NCI-H526 treated with DMSO at 0.1 percent for 48 hours (cell line): ENCODE data around the gene NTNG1.
"Not testable (repeated sequence)": the region's sequence is repeated elsewhere in the genome, so short reads cannot be mapped to it uniquely, and the experiment has no call there.

Experiments
- DNase-seq: peaks from one replicate; lab custom pipeline; 2025; lab: John Stamatoyannopoulos, UW

NTNG1 gene

DNA sequence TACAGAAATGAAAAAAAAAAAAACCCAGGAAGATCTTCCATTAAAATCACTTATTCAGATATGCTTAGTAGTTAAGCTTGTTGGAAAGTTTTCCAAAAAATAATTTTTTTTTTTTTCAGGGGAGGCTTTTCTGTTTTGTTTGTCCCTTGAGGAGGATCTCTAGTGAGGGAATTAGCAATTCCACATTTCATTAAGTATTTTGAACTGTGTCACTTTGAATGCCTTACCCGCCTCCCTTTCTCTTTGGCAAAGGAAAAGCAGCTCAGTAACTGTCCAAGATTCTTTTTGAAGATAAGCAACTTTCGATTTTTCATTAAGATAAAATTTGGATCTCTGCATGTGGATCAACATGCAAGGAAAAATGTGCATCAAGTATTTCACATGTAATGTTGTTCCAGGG is 1.8 kb downstream of the NTNG1 start:
- no peak for DNase-seq

DNA sequence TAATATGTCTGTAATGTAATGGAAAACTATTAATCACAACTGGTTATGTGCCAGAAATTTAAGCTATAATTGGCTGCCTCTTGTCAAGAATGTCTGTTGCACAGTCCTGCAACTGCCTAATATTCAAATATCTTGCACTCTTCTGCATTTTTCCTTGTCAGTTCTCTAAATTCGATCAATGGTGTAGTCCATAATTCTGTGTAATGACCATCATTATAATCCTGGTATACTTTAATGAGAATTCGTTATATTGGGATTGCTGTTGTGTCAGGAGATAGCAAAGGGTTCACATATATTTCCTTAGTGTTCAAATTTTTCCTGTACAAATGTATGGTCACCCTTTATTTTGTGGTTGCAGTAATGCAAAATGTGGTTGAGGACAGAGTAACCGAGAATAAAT is 4.8 kb downstream of the NTNG1 start:
- DNase-seq = no peak

GRCh38 chr1:107147843-107148242 is 7.0 kb downstream of the NTNG1 start:
- DNase-seq = no peak

DNA sequence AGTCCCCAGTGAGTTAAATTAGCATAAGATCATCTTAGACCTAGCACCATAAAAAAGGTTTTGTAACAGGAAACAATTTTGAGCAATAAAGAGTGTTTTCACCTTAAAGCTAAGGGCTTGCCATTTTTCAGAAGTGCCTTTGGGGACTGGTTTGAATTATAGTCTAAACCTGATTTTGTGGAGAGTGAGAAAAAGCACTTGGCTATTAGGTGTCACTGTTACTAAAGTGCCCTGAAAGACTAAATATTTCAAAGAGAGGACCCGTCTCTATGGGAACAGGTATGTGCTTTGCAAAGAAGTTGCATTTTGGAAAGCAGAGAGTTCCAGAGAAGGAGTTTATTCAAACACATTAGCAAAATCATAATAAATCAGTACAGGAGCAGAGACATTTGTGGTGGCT is 9.1 kb downstream of the NTNG1 start:
- no peak for DNase-seq

DNA sequence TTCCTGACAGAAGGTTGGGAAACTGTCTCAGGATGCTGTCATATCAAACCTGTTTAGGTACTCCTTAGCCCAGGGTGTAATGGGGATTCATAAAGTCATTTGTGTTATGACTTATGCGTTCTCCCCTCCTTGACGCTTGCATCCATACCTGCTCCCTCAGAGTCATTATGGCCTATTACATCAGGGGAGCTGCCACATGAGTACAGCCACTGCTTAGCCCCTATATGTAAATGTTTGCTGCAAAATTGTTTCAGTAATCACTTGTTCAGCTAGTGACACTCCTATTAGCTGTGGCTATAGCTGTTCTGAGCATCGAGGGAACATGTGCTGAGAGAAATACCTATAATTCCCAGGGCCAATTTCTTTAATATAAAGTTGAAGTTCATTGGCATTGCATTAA is 10.5 kb downstream of the NTNG1 start:
- no peak for DNase-seq

DNA sequence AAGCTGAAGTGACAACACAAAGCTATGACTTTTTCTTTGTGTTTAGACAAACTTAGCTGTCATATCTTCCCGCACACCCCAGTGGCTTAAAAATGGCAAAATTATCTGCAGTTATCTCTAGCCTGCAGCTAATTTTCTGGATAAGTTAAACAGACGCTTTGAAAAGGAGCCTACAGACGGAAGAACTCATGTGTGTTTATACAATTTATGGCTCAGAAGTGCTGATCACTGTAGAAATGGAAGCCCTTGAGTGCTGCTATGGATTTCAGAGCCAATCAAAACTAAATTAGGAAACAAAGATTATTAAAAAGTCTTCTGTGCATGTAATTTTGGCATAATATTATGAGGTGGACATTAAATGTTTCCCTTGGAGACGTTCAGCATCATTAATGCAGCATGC is 11.6 kb downstream of the NTNG1 start:
- DNase-seq = no peak

DNA sequence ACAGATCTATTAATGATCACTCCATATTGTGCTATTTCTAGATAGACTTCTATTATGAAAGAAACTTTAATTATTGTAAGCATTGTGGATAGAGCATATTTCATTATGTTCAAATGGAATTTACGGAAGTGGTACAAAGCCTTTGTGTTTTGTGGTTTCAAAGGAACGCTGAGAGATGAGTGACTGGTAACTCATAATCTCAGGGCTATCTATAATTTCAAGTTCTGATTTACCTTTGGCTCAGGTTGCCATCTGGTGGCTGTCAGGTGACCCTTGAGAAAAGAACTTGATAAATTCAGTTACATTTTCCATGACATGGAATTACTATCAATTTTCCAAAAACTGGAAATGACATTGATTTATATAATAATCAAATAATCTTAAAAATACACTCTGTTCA is 12.2 kb downstream of the NTNG1 start:
- no peak for DNase-seq

GRCh38 chr1:107158496-107158895 is 17.7 kb downstream of the NTNG1 start:
- no peak for DNase-seq

DNA sequence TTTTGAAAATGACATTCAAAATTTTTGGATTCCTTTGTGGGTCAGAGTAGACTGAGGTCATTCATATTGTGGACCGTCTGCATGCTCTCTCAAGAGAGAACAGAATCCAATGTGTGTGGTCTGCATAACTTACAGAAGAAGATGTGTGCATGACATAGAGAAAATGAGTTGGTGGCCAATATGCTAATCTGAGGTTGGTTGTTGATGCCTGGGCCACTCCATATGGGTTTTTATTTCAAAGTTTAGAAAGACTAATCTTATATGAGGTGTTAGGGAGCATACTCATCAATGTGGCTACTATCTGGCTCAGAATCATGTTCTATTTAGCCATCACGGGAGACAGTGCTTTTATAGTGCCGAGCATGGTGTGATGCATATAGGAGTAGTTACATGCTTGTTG is 18.2 kb downstream of the NTNG1 start:
- no peak for DNase-seq

- no peak for DNase-seq
These were observed 21.9 kb downstream of the NTNG1 start for GRCh38 chr1:107162745-107163144.

- DNase-seq = not testable (repeated sequence)
These were observed 24.1 kb downstream of the NTNG1 start for GRCh38 chr1:107164901-107165300.

GRCh38 chr1:107169615-107170014 is 28.8 kb downstream of the NTNG1 start:
- no peak for DNase-seq

- DNase-seq = no peak
These were observed 30.5 kb downstream of the NTNG1 start for GRCh38 chr1:107171333-107171732.

DNA sequence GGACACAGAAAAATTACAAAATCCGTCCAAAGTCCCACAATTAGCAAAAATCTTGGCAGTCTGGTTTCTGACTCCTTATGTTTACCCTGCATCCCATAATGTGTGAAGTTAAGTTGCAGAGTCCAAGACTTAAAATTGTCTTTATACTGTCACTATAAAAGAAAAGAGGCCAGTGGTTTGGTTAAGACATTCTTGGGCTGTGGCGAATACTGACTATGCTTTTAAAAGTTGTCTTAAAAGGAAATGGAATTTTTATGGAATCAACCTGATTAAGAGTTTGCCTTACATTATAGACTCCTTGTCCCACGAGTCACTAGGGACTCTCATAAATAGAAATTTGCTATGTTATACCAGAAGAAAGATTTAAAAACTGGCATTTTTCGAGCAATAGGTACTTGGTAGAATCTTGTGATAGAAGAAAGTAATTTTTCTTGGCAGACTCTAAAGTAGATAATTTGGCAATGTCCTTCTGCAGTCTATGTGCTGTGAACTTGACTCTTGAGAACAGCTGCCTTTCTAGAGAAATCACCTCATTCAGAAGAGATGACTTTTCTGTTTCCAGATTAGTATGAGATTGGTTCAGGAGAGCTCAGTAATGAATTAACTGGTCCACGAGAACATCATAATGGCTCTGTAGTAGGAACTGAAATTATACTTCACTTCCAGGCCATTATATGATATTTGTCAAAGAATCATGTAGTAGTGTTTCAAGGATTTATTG is 31.8 kb downstream of the NTNG1 start:
- no peak for DNase-seq

GRCh38 chr1:107175102-107175909 is 34.5 kb downstream of the NTNG1 start:
- no peak for DNase-seq

DNA sequence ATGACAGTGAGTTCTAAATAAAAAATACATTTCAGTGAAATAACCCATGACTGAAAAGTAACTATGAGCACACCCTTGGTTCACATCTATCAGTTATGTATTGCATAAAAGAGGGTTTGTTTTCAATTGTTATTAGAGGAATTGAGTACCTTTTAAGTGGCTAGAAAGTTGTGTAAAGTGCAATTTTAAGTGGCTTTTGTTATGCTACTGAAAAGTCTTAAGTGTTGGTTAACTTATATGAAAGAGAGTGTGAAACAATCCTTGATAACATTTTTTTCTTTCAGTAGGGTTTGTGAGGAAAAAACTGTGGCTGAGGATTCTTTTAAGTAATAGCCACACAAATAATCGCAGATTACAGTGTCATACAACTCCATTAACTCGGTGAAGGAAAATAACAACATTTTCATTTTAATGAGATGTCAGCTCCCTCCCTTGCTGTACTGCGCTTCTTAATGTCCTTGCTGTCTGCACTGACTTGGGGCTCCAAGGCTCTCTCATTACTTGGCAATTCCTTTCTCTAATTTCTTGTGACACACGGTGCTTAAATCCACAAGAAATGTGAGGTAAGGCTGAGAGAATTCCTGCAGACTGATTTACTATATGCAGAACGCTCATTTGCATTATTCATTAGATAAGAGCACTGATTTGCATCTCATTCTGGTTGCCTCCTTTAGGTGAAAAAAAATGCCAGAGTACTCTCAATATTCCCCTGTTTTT is 40.6 kb downstream of the NTNG1 start:
- peak; percentile 74 for DNase-seq

- DNase-seq = peak; percentile 82
These were observed 42.2 kb downstream of the NTNG1 start for GRCh38 chr1:107183011-107183410.

DNA sequence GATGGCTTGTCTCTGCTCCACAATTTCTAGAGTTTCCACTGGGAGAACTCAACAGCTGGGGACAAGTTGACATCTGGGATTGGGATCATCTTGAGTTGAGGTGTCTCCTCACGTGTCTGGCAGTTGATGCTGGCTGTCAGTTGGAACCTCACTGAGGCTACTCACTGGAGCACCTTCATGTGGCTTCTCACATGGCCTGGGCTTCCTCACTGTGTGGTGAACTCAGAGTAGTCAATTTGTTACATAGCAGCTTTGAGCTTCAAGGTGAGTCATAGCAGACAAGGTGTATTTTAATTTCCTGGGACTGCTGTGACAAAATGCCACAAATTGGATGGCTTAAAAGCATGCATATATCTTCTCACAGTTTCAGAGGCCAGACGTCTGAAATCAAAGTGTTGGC is 44.0 kb downstream of the NTNG1 start:
- no peak for DNase-seq

- no peak for DNase-seq
These were observed 46.6 kb downstream of the NTNG1 start for GRCh38 chr1:107187399-107187798.

DNA sequence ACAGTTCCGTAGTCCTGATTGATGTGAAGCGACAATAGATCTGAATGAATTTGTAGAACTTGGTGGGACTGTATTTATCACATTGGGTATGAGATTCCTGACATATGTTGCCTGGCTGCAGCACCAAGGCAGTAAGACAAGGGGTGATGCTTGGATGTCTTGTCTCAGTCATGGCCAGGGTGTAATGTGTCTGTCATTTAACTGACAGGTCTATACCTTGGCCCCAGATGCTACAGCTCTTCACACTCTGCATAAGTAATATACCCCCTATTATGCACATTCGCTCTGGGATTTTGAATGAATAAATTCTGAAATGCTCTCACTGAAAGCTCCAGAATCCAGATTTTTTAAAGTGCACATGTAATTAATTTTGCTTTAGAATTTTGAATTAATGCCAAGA is 47.3 kb downstream of the NTNG1 start:
- DNase-seq = no peak

- DNase-seq = no peak
These were observed 53.5 kb downstream of the NTNG1 start for GRCh38 chr1:107194380-107194779.

DNA sequence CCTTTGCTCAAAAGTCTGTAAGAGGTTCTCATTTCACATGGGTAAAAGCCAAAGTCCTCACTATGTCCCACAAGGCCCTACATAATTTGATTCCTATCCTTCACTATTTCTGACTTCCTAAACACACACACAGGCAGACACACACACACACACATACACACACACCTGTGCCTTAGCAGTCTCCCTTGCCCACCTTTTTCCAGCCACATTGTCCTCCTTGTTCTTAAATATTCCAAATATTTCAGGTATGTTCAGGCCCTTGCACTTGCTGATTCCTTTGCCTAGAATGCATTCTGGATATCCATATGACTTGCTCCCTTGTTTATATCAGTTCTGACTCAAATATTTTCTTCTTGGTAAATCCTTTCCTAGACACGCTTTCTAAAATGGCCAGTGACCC is 54.6 kb downstream of the NTNG1 start:
- no peak for DNase-seq

GRCh38 chr1:107196973-107197562 is 56.2 kb downstream of the NTNG1 start:
- DNase-seq = peak; percentile 1
